Tibial nerve (tissue), 4 donors: ENCODE data around the gene BCAT1. TPM values are rescaled to one million over a fixed set of nuclear protein-coding genes. Genes with fewer than 3 reads are reported as not detected.
"Not testable (repeated sequence)": the region's sequence is repeated elsewhere in the genome, so short reads cannot be mapped to it uniquely, and the experiment has no call there.

Experiments used
- DNase-seq, 2 donors: peaks; one replicate each; pipeline ENCODE4 v3.0.0-alpha.2; 2019; ENCODE audit warnings: low spot score in 2 of 2
- H3K27ac ChIP-seq, 4 donors: fragments of 200-600 bp; sonication (generic) in 3 of 4; one replicate each; pipeline ENCODE4 v1.5.1; 2017 to 2019; ENCODE audit warnings: mild to moderate bottlenecking in 1 of 4
- H3K27me3 ChIP-seq, 2 donors: fragments of 200-600 bp; sonication (generic) in 1 of 2; one replicate each; pipeline versions ENCODE4 v1.5.1 to v1.6.0; 2017 to 2019
- H3K36me3 ChIP-seq, 3 donors: fragments of 200-600 bp; sonication (generic); one replicate each; pipeline ENCODE4 v1.5.1; 2018 to 2019
- H3K4me1 ChIP-seq, 4 donors: fragments of 200-600 bp; sonication (generic) in 3 of 4; one replicate each; pipeline ENCODE4 v1.5.1; 2017 to 2019
- H3K4me3 ChIP-seq, 4 donors: fragments of 200-600 bp; sonication (generic) in 3 of 4; one replicate each; pipeline ENCODE4 v1.5.1; 2017 to 2019; ENCODE audit warnings: mild to moderate bottlenecking in 1 of 4, moderate library complexity in 1 of 4
- H3K9me3 ChIP-seq, 4 donors: fragments of 200-600 bp; sonication (generic) in 3 of 4; one replicate each; pipeline ENCODE4 v1.5.1; 2017 to 2019
- CTCF ChIP-seq, 5 experiments: fragments of 200-600 bp in 3 of 5; fragments of 450-650 bp in 2 of 5; sonication (generic) in 3 of 5; IDR thresholded peaks; one replicate each; pipeline ENCODE4 v1.5.1; 2016 to 2019; ENCODE audit warnings: antibody characterized with exemption in 5 of 5, mild to moderate bottlenecking in 3 of 5, moderate library complexity in 2 of 5
- EP300 ChIP-seq, 2 donors: sonication (generic); formaldehyde crosslinking; IDR thresholded peaks; one replicate each; pipeline ENCODE4 v1.6.1; 2017; ENCODE audit warnings: antibody characterized with exemption in 2 of 2, mild to moderate bottlenecking in 1 of 2
- POLR2A ChIP-seq, 2 donors: fragments of 450-650 bp; IDR thresholded peaks; one replicate each; pipeline ENCODE4 v1.6.1; 2017; ENCODE audit warnings: antibody characterized with exemption in 2 of 2, mild to moderate bottlenecking in 2 of 2, moderate library complexity in 2 of 2
- WGBS, 2 donors: methylation state at CpG; one replicate each; pipeline ENCODE4 v1.1.5; 2018; 5-methylcytosine and 5-hydroxymethylcytosine counted together
- total RNA-seq, 4 donors: library from RNA; depleted of rRNA; stranded (reverse); fragments of >200 nt; gene quantifications; one replicate each; pipeline ENCODE4 v1.1.0, GENCODE V29; 2016

The BCAT1 gene
- total RNA-seq, 4 donors from 2014 or later = 17.8 to 41.1 (median 35.0) TPM

- Histone ChIP-seq H3K27me3 (no peaks in the 10 kb centered on the region), H3K9me3 (no peaks in the 10 kb centered on the region), H3K27ac (no peak overlapping the region), H3K36me3 (no peaks in the 10 kb centered on the region), H3K4me1 (no peaks in the 10 kb centered on the region), H3K4me3 (no peak overlapping the region)
- 98 to 99% methylated on average over 3 of the region's 3 CpGs for WGBS, 2 donors
- TF ChIP-seq EP300 (IDR thresholded peaks at IDR 0.05) (no peak), CTCF (IDR thresholded peaks at IDR 0.05) (no peak), POLR2A (IDR thresholded peaks at IDR 0.05) (no peak)
- no peak for DNase-seq
Observed at GRCh38 chr12:24875014-24875413, 73.9 kb downstream of the BCAT1 start.

- Histone ChIP-seq H3K4me1 (no peaks in the 10 kb centered on the region), H3K27me3 (no peaks in the 10 kb centered on the region), H3K36me3 (no peaks in the 10 kb centered on the region), H3K27ac (no peak overlapping the region), H3K4me3 (no peak overlapping the region), H3K9me3 (no peaks in the 10 kb centered on the region)
- WGBS, 2 donors = 80 to 91% methylated on average over 1 of the region's 1 CpG
- TF ChIP-seq CTCF (IDR thresholded peaks at IDR 0.05) = no peak
- TF ChIP-seq POLR2A (IDR thresholded peaks at IDR 0.05) = no peak
- TF ChIP-seq EP300 (IDR thresholded peaks at IDR 0.05) = no peak
- DNase-seq = no peak
Observed at GRCh38 chr12:24872211-24872610, 76.7 kb downstream of the BCAT1 start.

- 94 to 98% methylated on average over 21 to 24 of the region's 24 CpGs for WGBS, 2 donors
- H3K36me3 ChIP-seq, H3K9me3 ChIP-seq, H3K27me3 ChIP-seq, H3K4me3 ChIP-seq, H3K4me1 ChIP-seq, H3K27ac ChIP-seq, DNase-seq: not testable (repeated sequence)
Observed at GRCh38 chr12:24866139-24866538, 82.8 kb downstream of the BCAT1 start.

- Histone ChIP-seq H3K9me3 (no peaks in the 10 kb centered on the region), H3K36me3 (no peaks in the 10 kb centered on the region), H3K4me3 (no peak overlapping the region), H3K27ac (no peak overlapping the region), H3K27me3 (no peaks in the 10 kb centered on the region), H3K4me1 (no peaks in the 10 kb centered on the region)
- DNase-seq = no peak
- TF ChIP-seq CTCF (IDR thresholded peaks at IDR 0.05) (no peak), EP300 (IDR thresholded peaks at IDR 0.05) (no peak), POLR2A (IDR thresholded peaks at IDR 0.05) (no peak)
Observed at GRCh38 chr12:24864796-24865125, 84.1 kb downstream of the BCAT1 start.

- no peak overlapping the region for H3K27ac ChIP-seq
- TF ChIP-seq POLR2A (IDR thresholded peaks at IDR 0.05) = no peak
- no peak for TF ChIP-seq EP300 (IDR thresholded peaks at IDR 0.05)
- no peak for TF ChIP-seq CTCF (IDR thresholded peaks at IDR 0.05)
- WGBS, 2 donors = 91 to 93% methylated on average over 1 of the region's 1 CpG
Observed at GRCh38 chr12:24861766-24862540, 86.9 kb downstream of the BCAT1 start.

GRCh38 chr12:24860546-24860945, 88.4 kb downstream of the BCAT1 start:
- Histone ChIP-seq H3K4me3 (no peak overlapping the region), H3K27me3 (no peaks in the 10 kb centered on the region), H3K4me1 (no peaks in the 10 kb centered on the region), H3K9me3 (no peaks in the 10 kb centered on the region), H3K36me3 (no peaks in the 10 kb centered on the region), H3K27ac (no peak overlapping the region)
- DNase-seq = no peak
- no peak for TF ChIP-seq EP300 (IDR thresholded peaks at IDR 0.05)

More at GRCh38 chr12:24861766-24862540, 86.9 kb downstream of the BCAT1 start:
- Histone ChIP-seq H3K36me3 (no peaks in the 10 kb centered on the region), H3K27me3 (no peaks in the 10 kb centered on the region), H3K9me3 (no peaks in the 10 kb centered on the region), H3K4me3 (no peak overlapping the region), H3K4me1 (no peaks in the 10 kb centered on the region)
- DNase-seq = no peak
